GM18873 (cell line): ENCODE data around the gene NBEAL1.
"Not testable (repeated sequence)": the region's sequence is repeated elsewhere in the genome, so short reads cannot be mapped to it uniquely, and the experiment has no call there.

Experiments
- ATAC-seq: cut with Tn5 transposase; IDR thresholded peaks from one replicate; pipeline ENCODE4 v1.9.1; 2021; ENCODE audit warnings: mild to moderate bottlenecking, moderate library complexity, moderate number of reproducible peaks; ENCODE audit not compliant: unreplicated experiment, low FRiP score

The NBEAL1 gene

GRCh38 chr2:203037026-203037425, 22.4 kb downstream of the NBEAL1 start:
- no peak for ATAC-seq

- ATAC-seq = no peak
These were observed 23.9 kb downstream of the NBEAL1 start for GRCh38 chr2:203038586-203038985.

GRCh38 chr2:203039211-203039610, 24.5 kb downstream of the NBEAL1 start:
- not testable (repeated sequence) for ATAC-seq

GRCh38 chr2:203040966-203041521, 26.4 kb downstream of the NBEAL1 start:
- ATAC-seq = no peak

GRCh38 chr2:203042178-203042577, 27.5 kb downstream of the NBEAL1 start:
- ATAC-seq = no peak

GRCh38 chr2:203043226-203043625, 28.6 kb downstream of the NBEAL1 start:
- no peak for ATAC-seq

GRCh38 chr2:203045867-203046266, 31.2 kb downstream of the NBEAL1 start:
- no peak for ATAC-seq

GRCh38 chr2:203052539-203052938, 37.9 kb downstream of the NBEAL1 start:
- ATAC-seq = no peak

GRCh38 chr2:203059567-203060240, 45.0 kb downstream of the NBEAL1 start:
- no peak for ATAC-seq

- ATAC-seq = no peak
These were observed 46.7 kb downstream of the NBEAL1 start for GRCh38 chr2:203061346-203061745.

GRCh38 chr2:203062126-203062525, 47.5 kb downstream of the NBEAL1 start:
- ATAC-seq = no peak

GRCh38 chr2:203066519-203067091, 51.9 kb downstream of the NBEAL1 start:
- ATAC-seq = not testable (repeated sequence)

- ATAC-seq = no peak
These were observed 56.0 kb downstream of the NBEAL1 start for GRCh38 chr2:203070701-203071100.

GRCh38 chr2:203071148-203071547, 56.5 kb downstream of the NBEAL1 start:
- ATAC-seq = no peak

- ATAC-seq = no peak
These were observed 57.7 kb downstream of the NBEAL1 start for GRCh38 chr2:203072371-203072770.

GRCh38 chr2:203077451-203077850, 62.8 kb downstream of the NBEAL1 start:
- ATAC-seq = no peak

- ATAC-seq = no peak
These were observed 65.9 kb downstream of the NBEAL1 start for GRCh38 chr2:203080447-203081045.

- no peak for ATAC-seq
These were observed 68.7 kb downstream of the NBEAL1 start for GRCh38 chr2:203083328-203083727.

GRCh38 chr2:203086381-203086780, 71.7 kb downstream of the NBEAL1 start:
- ATAC-seq = not testable (repeated sequence)

- ATAC-seq = not testable (repeated sequence)
These were observed 76.0 kb downstream of the NBEAL1 start for GRCh38 chr2:203090721-203091120.

- no peak for ATAC-seq
These were observed 83.1 kb downstream of the NBEAL1 start for GRCh38 chr2:203097735-203098134.

- ATAC-seq = not testable (repeated sequence)
These were observed 87.7 kb downstream of the NBEAL1 start for GRCh38 chr2:203102357-203102756.
